Muscle layer of colon (tissue), 2 donors: ENCODE results near the gene LDLRAD3.

Experiments
- H3K27ac ChIP-seq: one replicate; pipeline ENCODE4 v1.7.0; 2013; ENCODE audit warnings: low read depth, mild to moderate bottlenecking, low read length, moderate library complexity
- H3K27me3 ChIP-seq, 2 donors: one replicate each; pipeline ENCODE4 v1.7.0; 2013; ENCODE audit warnings: low read length in 2 of 2, mild to moderate bottlenecking in 2 of 2; ENCODE audit not compliant: insufficient read depth in 2 of 2, control insufficient read depth in 1 of 2
- H3K36me3 ChIP-seq: one replicate; pipeline ENCODE4 v1.7.0; 2013; ENCODE audit warnings: mild to moderate bottlenecking, low read length; ENCODE audit not compliant: insufficient read depth
- H3K4me1 ChIP-seq: one replicate; pipeline ENCODE4 v1.7.0; 2013; ENCODE audit warnings: mild to moderate bottlenecking, low read length; ENCODE audit not compliant: insufficient read depth
- H3K4me3 ChIP-seq, 2 donors: one replicate each; pipeline ENCODE4 v1.7.0; 2013; ENCODE audit warnings: low read length in 2 of 2, low read depth in 1 of 2, mild to moderate bottlenecking in 1 of 2, moderate library complexity in 1 of 2
- H3K9ac ChIP-seq: one replicate; pipeline ENCODE4 v1.7.0; 2013; ENCODE audit warnings: low read length
- H3K9me3 ChIP-seq: one replicate; pipeline ENCODE4 v1.7.0; 2013; ENCODE audit warnings: mild to moderate bottlenecking, low read length
- donor health status: abdominal sarcoma.
- donor health status: Adenocarcinoma of cecum.

The LDLRAD3 gene

GRCh38 chr11:36240173-36240572 lies 296.3 kb downstream of the LDLRAD3 start:
- Histone ChIP-seq H3K27me3 (no peaks in the 10 kb centered on the region), H3K4me3 (no peak overlapping the region), H3K4me1 (no peaks in the 10 kb centered on the region), H3K36me3 (no peaks in the 10 kb centered on the region), H3K27ac (no peak overlapping the region), H3K9me3 (no peaks in the 10 kb centered on the region), H3K9ac (no peak overlapping the region)

- Histone ChIP-seq H3K36me3 (no peaks in the 10 kb centered on the region), H3K27ac (no peak overlapping the region), H3K4me3 (no peak overlapping the region), H3K9me3 (no peaks in the 10 kb centered on the region), H3K4me1 (no peaks in the 10 kb centered on the region), H3K9ac (no peak overlapping the region), H3K27me3 (no peaks in the 10 kb centered on the region)
Observed at GRCh38 chr11:36240801-36241200, 296.9 kb downstream of the LDLRAD3 start.

- H3K27ac ChIP-seq, result no peak overlapping the region
- H3K36me3 ChIP-seq, result no peaks in the 10 kb centered on the region
- H3K9ac ChIP-seq, result no peak overlapping the region
- H3K4me1 ChIP-seq, result no peaks in the 10 kb centered on the region
- H3K4me3 ChIP-seq, result no peak overlapping the region
- no peaks in the 10 kb centered on the region for H3K9me3 ChIP-seq
- H3K27me3 ChIP-seq, result no peaks in the 10 kb centered on the region
Observed at GRCh38 chr11:36241497-36241896, 297.6 kb downstream of the LDLRAD3 start.

- Histone ChIP-seq H3K27me3 (no peaks in the 10 kb centered on the region), H3K9ac (no peak overlapping the region), H3K4me1 (no peaks in the 10 kb centered on the region)
Observed at GRCh38 chr11:36243641-36244040, 299.8 kb downstream of the LDLRAD3 start.

GRCh38 chr11:36247493-36247892 lies 303.6 kb downstream of the LDLRAD3 start:
- Histone ChIP-seq H3K4me1 (no peaks in the 10 kb centered on the region), H3K27ac (no peak overlapping the region), H3K9ac (no peak overlapping the region), H3K27me3 (no peaks in the 10 kb centered on the region), H3K4me3 (no peak overlapping the region), H3K36me3 (no peaks in the 10 kb centered on the region), H3K9me3 (peaks cover 5% of the 10 kb centered on the region)

More at GRCh38 chr11:36243641-36244040, 299.8 kb downstream of the LDLRAD3 start:
- H3K27ac ChIP-seq, result no peak overlapping the region
- no peaks in the 10 kb centered on the region for H3K36me3 ChIP-seq
- no peak overlapping the region for H3K4me3 ChIP-seq
- H3K9me3 ChIP-seq, result no peaks in the 10 kb centered on the region

GRCh38 chr11:36248436-36248835 lies 304.6 kb downstream of the LDLRAD3 start:
- Histone ChIP-seq H3K27ac (no peak overlapping the region), H3K9me3 (peaks cover 5% of the 10 kb centered on the region), H3K4me1 (no peaks in the 10 kb centered on the region), H3K9ac (no peak overlapping the region), H3K27me3 (no peaks in the 10 kb centered on the region), H3K36me3 (no peaks in the 10 kb centered on the region), H3K4me3 (no peak overlapping the region)

GRCh38 chr11:36249246-36249645 lies 305.4 kb downstream of the LDLRAD3 start:
- H3K4me1 ChIP-seq, result no peaks in the 10 kb centered on the region
- no peaks in the 10 kb centered on the region for H3K27me3 ChIP-seq
- H3K9me3 ChIP-seq, result peaks cover 5% of the 10 kb centered on the region
- no peak overlapping the region for H3K27ac ChIP-seq
- no peak overlapping the region for H3K9ac ChIP-seq
- H3K4me3 ChIP-seq, result no peak overlapping the region
- no peaks in the 10 kb centered on the region for H3K36me3 ChIP-seq

- Histone ChIP-seq H3K36me3 (no peaks in the 10 kb centered on the region), H3K9me3 (peaks cover 5% of the 10 kb centered on the region), H3K27ac (no peak overlapping the region), H3K4me1 (no peaks in the 10 kb centered on the region), H3K4me3 (no peak overlapping the region), H3K27me3 (no peaks in the 10 kb centered on the region), H3K9ac (no peak overlapping the region)
Observed at GRCh38 chr11:36251823-36252222, 308.0 kb downstream of the LDLRAD3 start.

- no peak overlapping the region for H3K9ac ChIP-seq
- H3K9me3 ChIP-seq, result peaks cover 5% of the 10 kb centered on the region
- H3K4me3 ChIP-seq, result no peak overlapping the region
- no peak overlapping the region for H3K27ac ChIP-seq
- H3K4me1 ChIP-seq, result no peaks in the 10 kb centered on the region
- no peaks in the 10 kb centered on the region for H3K36me3 ChIP-seq
- H3K27me3 ChIP-seq, result no peaks in the 10 kb centered on the region
Observed at GRCh38 chr11:36253238-36253637, 309.4 kb downstream of the LDLRAD3 start.

- no peak overlapping the region for H3K27ac ChIP-seq
Observed at GRCh38 chr11:36254713-36255112, 310.9 kb downstream of the LDLRAD3 start.

GRCh38 chr11:36257351-36257750 lies 313.5 kb downstream of the LDLRAD3 start:
- Histone ChIP-seq H3K27ac (no peak overlapping the region), H3K9me3 (no peaks in the 10 kb centered on the region), H3K36me3 (no peaks in the 10 kb centered on the region), H3K27me3 (no peaks in the 10 kb centered on the region), H3K4me3 (no peak overlapping the region), H3K9ac (no peak overlapping the region), H3K4me1 (no peaks in the 10 kb centered on the region)

More at GRCh38 chr11:36254713-36255112, 310.9 kb downstream of the LDLRAD3 start:
- Histone ChIP-seq H3K9me3 (peaks cover 5% of the 10 kb centered on the region), H3K4me1 (no peaks in the 10 kb centered on the region), H3K27me3 (no peaks in the 10 kb centered on the region), H3K9ac (no peak overlapping the region), H3K36me3 (no peaks in the 10 kb centered on the region), H3K4me3 (no peak overlapping the region)

GRCh38 chr11:36258730-36259360 lies 315.0 kb downstream of the LDLRAD3 start:
- Histone ChIP-seq H3K9ac (no peak overlapping the region), H3K36me3 (no peaks in the 10 kb centered on the region), H3K27me3 (no peaks in the 10 kb centered on the region), H3K27ac (no peak overlapping the region), H3K4me3 (no peak overlapping the region), H3K9me3 (no peaks in the 10 kb centered on the region), H3K4me1 (no peaks in the 10 kb centered on the region)
